GM19025 (cell line): Measurements from ENCODE around the gene PHLPP2.
"Not testable (repeated sequence)": the region's sequence is repeated elsewhere in the genome, so short reads cannot be mapped to it uniquely, and the experiment has no call there.

ENCODE experiments used
- ATAC-seq: cut with Tn5 transposase; IDR thresholded peaks from one replicate; pipeline ENCODE4 v1.9.1; 2021; ENCODE audit warnings: mild to moderate bottlenecking, low read depth, moderate library complexity; ENCODE audit not compliant: unreplicated experiment

PHLPP2 gene

DNA sequence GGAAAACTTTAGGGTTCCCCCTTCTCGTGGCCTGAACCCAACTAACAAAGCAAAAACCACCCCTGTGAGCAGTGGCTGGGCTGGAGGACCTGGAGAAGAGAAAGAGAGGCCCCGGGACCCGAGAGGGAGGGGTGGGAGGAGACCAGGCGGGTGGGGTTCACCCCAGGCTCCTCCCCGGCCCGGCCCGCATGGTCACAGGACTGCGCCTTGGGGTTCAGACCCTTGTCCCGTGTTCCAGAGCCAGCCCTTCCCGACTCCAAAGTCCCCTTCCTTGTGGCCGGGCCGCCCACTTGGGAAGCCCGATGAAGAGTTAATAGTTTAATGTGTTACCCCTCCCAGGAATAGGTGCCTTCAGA is 97.7 kb downstream of the PHLPP2 start:
- ATAC-seq, result no peak

DNA sequence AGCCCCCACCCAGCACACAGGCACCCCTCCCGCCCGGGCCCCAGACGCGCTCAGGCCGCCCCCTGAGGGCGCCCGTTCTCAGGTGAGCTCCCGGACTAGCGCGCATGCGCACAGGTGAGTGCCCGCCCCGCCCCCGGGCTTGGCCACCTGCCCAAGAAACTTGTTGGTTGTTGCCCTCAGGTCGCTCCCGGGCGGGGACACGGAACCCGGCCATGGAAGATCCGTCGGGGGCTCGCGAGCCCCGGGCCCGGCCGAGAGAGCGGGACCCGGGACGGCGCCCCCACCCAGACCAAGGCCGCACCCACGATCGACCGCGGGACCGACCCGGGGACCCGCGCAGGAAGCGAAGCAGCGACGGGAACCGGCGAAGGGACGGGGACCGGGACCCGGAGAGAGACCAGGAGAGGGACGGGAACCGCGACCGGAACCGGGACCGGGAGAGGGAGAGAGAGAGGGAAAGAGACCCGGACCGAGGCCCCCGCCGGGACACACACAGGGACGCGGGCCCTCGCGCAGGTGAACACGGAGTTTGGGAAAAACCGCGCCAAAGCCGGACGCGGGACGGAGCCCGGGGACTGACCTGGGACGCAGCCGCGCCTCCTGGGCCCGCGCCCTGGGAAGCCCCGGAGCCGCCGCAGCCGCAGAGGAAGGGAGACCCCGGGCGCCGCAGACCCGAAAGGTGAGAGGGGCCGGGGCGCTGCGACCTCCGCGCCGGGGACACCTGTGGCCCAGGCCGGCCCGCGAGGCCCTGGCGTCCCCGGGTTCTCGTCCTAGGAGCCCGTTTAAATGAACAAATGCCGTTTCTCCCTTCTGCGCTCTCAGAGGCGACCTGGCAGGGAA is 98.3 kb downstream of the PHLPP2 start, which contains the start of gene MARVELD3:
TSS of gene MARVELD3 (plus strand) at position 167 of the 840 bp plus-strand sequence. CDS start at position 213, 46 bp downstream.
- no peak for ATAC-seq

DNA sequence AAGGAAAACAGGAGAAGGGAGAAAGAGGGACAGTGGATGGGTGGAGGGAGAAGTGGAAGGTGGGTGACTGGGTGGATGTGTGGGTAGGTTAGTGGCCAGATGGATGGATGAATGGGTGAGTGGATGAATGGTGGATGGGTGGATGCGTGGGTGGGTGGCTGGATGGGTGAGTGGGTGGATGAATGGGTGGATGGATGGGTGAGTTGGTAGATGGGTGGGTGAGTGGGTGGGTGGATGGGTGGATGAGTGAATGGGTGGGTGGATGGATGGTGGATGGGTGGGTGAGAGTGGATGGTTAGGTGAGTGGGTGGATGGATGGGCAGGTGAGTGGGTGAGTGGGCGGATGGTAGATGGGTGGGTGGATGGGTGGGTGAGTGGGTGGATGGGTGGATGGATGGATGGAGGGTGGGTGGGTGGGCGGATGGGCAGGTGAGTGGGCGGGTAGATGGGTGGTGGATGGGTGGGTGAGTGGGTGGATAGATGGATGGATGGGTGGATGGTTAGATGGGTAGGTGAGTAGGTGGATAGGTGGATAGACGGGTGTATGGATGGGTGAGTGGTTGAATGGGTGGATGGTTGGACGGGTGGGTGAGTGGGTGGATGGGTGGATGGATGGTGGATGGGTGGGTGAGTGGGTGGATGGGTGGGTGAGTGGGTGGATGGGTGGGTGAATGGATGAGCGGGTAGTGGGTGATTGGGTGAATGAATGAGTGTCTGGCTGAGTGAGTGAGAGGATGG is 99.2 kb downstream of the PHLPP2 start:
- ATAC-seq, result no peak

DNA sequence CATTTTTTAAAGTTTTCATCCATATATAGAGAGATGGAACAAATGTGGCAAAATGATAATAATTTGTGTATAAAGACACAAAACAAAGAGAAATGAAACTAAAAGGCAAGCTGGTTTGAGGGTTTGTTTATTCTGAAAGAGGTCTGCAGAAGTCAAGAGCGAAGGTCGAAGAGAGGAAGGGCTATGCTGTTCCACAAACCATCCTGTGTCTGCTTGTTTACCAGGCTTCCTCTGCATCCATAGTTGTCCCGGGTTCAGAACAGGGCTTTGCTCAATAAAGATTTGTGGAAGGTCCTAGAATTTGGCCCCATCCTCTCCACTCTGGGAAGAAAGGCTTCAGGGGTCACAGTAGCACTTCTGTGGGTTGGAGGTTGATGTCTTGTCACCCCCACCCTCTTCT is 100.9 kb downstream of the PHLPP2 start:
- no peak for ATAC-seq

DNA sequence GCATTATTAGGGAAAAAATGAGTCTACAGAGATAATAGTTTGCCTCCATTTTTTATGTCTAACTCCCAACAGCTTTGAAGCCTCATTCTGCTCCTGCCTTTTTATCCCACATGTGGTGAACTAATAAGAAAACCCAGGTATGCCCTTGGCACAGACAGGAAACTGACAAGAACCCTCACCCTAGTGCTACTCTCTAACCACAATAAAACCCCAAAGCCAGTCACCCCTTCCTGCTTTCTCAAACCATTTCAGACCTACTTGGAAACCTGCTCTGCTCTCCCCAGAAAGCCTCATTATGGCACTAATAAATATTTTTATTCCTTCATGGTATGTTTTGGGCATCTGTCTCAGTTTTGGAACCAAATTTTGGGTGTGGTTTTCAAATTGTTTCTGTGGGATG is 102.4 kb downstream of the PHLPP2 start:
- ATAC-seq, result no peak

DNA sequence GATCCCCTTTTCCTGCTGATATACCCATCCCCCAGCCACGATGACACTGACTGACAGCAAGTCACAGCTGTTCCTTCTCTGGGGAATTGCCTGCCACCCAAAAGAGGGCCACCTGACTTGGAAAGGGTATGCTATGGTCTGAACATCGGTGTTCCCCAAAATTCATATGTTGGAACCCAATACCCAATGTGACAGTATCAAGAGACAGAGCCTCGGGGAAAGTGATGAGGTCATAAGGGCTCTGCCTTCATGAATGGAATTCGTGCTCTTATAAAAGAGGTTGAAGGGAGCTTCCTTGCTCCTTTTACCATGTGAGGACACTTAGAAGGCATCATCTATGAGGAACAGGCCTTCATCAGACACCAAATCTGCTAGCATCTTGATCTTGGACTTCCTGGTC is 106.1 kb downstream of the PHLPP2 start:
- ATAC-seq, result no peak

DNA sequence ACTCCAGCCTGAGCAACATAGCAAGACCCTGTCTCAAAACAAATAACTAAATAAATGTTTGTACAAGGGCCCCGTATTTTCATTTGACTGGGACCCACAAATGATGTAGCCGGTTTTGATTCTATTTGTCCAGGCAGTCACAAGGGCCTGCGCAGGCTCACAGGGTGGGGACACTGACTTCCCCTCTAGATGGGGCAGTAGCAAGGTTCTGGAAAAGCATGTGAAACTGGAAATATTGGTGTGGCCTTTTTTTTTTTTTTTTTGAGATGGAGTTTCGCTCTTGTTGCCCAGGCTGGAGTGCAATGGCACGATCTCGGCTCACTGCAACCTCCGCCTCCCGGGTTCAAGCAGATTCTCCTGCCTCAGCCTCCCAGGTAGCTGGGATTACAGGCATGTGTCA is 109.5 kb downstream of the PHLPP2 start:
- not testable (repeated sequence) for ATAC-seq

DNA sequence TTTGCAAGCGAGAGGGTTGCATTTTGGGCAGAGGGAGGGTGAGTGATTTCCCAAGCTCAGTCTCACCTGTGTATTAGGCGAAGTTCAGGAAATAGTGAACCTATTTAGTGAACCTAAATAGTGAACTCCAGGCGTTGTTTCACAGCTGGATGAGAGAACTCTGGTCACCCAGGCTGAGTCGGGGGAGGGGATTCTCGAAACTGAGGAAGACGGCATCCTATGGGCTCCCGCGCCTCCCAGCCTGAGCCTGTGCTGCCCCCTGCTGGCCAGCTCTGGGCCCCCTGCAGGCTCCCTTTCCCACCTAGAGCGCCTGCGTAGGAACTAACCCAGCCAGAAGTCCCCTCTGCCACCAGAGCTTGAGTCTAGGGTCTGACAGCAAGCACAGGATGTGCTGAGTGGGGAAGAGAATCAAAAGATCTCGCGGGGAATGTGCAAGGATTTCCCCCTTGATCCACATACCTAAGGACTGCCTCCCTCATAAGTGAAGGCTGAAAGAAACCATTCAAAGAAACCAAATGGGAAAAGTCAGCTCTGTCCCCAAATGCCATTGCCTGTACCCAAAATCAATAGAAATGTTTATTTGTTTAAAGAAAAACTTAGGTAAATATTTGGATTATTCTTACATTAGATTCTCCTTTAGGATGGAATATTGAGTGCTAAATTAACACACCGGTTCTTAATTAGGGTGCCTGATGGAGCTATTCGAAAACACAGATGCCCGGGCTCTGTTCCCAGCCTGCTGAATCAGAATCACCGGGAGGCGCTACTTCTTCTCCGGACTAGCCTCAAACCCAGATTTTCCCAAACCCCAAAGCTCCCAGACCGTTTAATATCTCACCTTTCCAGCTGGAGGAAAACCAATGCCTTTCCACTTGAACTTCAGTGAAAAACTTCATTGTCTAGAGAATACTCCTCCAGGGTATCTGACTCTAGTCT is 113.3 kb downstream of the PHLPP2 start:
- ATAC-seq, result no peak

DNA sequence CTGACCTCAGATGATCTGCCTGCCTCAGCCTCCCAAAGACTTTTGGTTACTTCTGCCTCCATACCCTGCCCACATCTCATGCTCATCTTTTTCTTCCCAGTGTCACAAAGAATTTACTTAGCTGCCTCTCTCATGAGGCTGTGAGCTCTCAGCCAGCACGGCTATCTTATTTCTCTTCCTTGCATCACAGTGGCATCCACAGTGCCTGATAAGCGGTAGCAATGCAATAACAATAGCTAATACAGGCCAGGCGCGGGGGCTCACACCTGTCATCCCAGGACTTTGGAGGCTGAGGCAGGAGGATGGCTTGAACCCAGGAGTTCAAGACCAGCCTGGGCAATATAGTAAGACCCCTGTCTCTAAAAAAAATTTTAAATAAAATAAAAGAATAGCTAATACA is 114.1 kb downstream of the PHLPP2 start:
- ATAC-seq, result no peak

DNA sequence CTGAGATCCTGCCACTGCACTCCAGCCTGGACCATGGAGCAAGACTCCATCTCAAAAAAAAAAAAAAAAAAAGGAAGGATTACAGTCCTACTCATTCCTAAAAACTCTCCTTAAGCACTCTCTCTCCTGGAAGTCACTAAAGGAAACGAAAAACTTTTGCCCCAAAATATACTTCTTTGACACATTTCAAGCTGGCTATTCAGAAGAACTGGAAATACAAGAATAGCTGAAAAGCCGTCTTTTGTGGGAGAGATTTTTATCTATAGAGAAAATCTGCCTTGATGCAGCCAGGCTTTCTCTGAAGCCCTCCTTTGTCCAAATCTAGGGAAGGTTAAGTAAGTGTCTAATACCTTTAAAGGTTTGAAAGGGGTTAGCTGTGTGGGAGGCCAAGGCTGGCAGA is 115.4 kb downstream of the PHLPP2 start:
- ATAC-seq, result no peak

DNA sequence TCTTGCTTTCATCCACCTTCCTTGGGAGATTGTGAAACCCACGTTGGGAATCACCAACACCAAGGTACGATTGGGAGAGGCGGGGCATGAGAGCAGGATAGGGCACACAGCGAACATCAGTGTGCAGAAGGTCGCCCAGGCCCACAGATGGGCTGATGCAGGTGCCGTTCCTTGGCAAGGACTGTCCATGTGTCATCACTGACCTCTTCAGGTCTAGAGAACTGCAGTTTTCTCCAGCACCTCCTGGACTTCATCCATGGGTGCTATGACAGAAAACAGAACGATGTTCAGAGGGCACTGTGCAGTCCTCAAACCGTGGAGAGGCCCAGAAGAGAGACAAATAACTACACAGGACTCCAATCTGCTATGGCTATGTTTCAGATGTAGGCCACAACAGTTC is 123.7 kb downstream of the PHLPP2 start:
- no peak for ATAC-seq

DNA sequence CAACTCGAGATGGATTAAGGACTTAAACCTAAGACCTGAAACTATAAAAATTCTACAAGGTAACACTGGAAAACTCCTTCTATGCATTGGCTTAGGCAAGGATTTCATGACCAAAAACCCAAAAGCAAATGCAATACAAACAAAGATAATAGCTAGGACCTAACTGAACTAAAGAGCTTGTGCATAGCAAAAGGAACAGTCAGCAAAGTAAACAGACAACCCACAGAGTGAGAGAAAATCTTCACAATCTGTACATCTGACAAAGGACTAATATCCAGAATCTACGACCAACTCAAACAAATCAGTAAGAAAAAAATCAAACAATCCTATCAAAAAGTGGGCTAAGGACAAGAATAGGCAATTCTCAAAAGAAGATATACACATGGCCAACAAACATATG is 126.1 kb downstream of the PHLPP2 start:
- not testable (repeated sequence) for ATAC-seq

DNA sequence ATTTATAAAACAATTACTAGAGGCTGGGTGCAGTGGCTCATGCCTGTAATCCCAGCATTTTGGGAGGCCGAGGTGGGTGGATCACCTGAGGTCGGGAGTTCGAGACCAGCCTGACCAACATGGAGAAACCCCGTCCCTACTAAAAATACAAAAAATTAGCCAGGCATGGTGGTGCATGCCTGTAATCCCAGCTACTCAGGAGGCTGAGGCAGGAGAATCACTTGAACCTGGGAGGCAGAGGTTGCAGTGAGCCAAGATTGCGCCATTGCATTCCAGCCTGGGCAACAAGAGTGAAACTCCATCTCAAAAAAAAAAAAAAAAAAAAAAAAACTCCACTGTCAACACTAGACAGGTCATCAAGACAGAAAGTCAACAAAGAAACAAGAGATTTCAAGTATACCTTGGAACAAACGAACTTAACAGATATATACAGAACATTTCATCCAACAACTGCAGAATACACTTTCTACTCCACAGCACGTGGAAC is 129.1 kb downstream of the PHLPP2 start:
- ATAC-seq, result not testable (repeated sequence)
